ENCODE results near the gene TBC1D14.

Gene TBC1D14

GRCh38 chr4:7009564-7009963, 99.9 kb downstream of the TBC1D14 start:
- TF ChIP-seq CTCF (IDR thresholded peaks at IDR 0.05; ENCODE audit: low read depth, low read length) = no peak
- H3K27ac ChIP-seq = no peak overlapping the region
- peaks cover 82% of the 10 kb centered on the region for H3K36me3 ChIP-seq
- no peaks in the 10 kb centered on the region for H3K9me3 ChIP-seq (ENCODE audit: severe bottlenecking)
- H3K27me3 ChIP-seq (ENCODE audit: insufficient read depth, low read depth, severe bottlenecking) = no peaks in the 10 kb centered on the region
- H3K4me3 ChIP-seq (ENCODE audit: low read depth, low read length) = no peak overlapping the region
- no peak for DNase-seq

GRCh38 chr4:7013175-7013574, 103.5 kb downstream of the TBC1D14 start:
- Histone ChIP-seq H3K27ac (no peak overlapping the region), H3K36me3 (peaks cover 91% of the 10 kb centered on the region), H3K9me3 (ENCODE audit: severe bottlenecking) (no peaks in the 10 kb centered on the region), H3K4me3 (ENCODE audit: low read depth, low read length) (no peak overlapping the region), H3K27me3 (ENCODE audit: insufficient read depth, low read depth, severe bottlenecking) (no peaks in the 10 kb centered on the region)
- DNase-seq = no peak
- no peak for TF ChIP-seq CTCF (IDR thresholded peaks at IDR 0.05; ENCODE audit: low read depth, low read length)

- peaks cover 77% of the 10 kb centered on the region for H3K36me3 ChIP-seq
- no peak overlapping the region for H3K27ac ChIP-seq
- DNase-seq = no peak
- H3K27me3 ChIP-seq (ENCODE audit: insufficient read depth, low read depth, severe bottlenecking) = no peaks in the 10 kb centered on the region
- no peak overlapping the region for H3K4me3 ChIP-seq (ENCODE audit: low read depth, low read length)
- TF ChIP-seq CTCF (IDR thresholded peaks at IDR 0.05; ENCODE audit: low read depth, low read length) = no peak
- no peaks in the 10 kb centered on the region for H3K9me3 ChIP-seq (ENCODE audit: severe bottlenecking)
Measured at GRCh38 chr4:7014815-7015214, 105.2 kb downstream of the TBC1D14 start.

GRCh38 chr4:7015383-7016035, 105.9 kb downstream of the TBC1D14 start:
- Histone ChIP-seq H3K9me3 (ENCODE audit: severe bottlenecking) (no peaks in the 10 kb centered on the region), H3K27ac (no peak overlapping the region), H3K4me3 (ENCODE audit: low read depth, low read length) (no peak overlapping the region), H3K27me3 (ENCODE audit: insufficient read depth, low read depth, severe bottlenecking) (no peaks in the 10 kb centered on the region), H3K36me3 (peaks cover 70% of the 10 kb centered on the region)
- no peak for DNase-seq
- no peak for TF ChIP-seq CTCF (IDR thresholded peaks at IDR 0.05; ENCODE audit: low read depth, low read length)

DNA sequence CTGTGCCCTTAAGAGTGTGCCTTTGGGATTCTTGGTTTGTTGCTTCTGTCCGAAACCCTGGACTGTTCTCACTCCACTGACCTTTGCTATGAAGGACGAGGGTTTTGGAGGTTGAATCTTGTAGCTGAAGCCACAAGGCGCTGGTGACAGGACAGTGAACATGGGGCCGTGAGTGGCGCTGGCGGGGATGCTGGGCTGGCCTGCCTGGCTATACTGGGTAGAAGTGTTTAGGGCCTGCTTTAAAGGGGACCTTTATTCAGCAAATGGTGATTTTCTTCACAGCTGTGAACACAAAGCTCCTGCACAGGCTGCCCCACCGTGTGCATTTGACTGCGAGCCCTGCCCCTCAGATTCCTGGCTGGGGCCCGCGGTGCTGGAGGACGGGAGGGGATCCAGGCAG, 106.5 kb downstream of the TBC1D14 start:
- DNase-seq = no peak
- no peak for TF ChIP-seq CTCF (IDR thresholded peaks at IDR 0.05; ENCODE audit: low read depth, low read length)
- H3K27me3 ChIP-seq (ENCODE audit: insufficient read depth, low read depth, severe bottlenecking) = no peaks in the 10 kb centered on the region
- H3K4me3 ChIP-seq (ENCODE audit: low read depth, low read length) = no peak overlapping the region
- H3K9me3 ChIP-seq (ENCODE audit: severe bottlenecking) = no peaks in the 10 kb centered on the region
- H3K27ac ChIP-seq = no peak overlapping the region
- peaks cover 70% of the 10 kb centered on the region for H3K36me3 ChIP-seq

- H3K27me3 ChIP-seq (ENCODE audit: insufficient read depth, low read depth, severe bottlenecking) = no peaks in the 10 kb centered on the region
Measured at GRCh38 chr4:7016512-7016911, 106.9 kb downstream of the TBC1D14 start.

More at GRCh38 chr4:7016512-7016911, 106.9 kb downstream of the TBC1D14 start:
- no peaks in the 10 kb centered on the region for H3K9me3 ChIP-seq (ENCODE audit: severe bottlenecking)
- no peak overlapping the region for H3K27ac ChIP-seq
- H3K36me3 ChIP-seq = peaks cover 70% of the 10 kb centered on the region
- DNase-seq = no peak
- no peak for TF ChIP-seq CTCF (IDR thresholded peaks at IDR 0.05; ENCODE audit: low read depth, low read length)
- H3K4me3 ChIP-seq (ENCODE audit: low read depth, low read length) = no peak overlapping the region
